Measurements from ENCODE around the gene NTS.

The NTS gene

GRCh38 chr12:85877459-85877858 lies 3.4 kb downstream of the NTS start:
- no peak overlapping the region for H3K9ac ChIP-seq
- H3K4me3 ChIP-seq (IDR thresholded peaks at IDR 0.05; ENCODE audit: insufficient read depth, low read depth, low read length), result no peak overlapping the region
- H3K79me2 ChIP-seq (ENCODE audit: insufficient read depth, low read depth), result no peaks in the 10 kb centered on the region
- H3K4me2 ChIP-seq, result no peak overlapping the region
- no peak overlapping the region for H2AFZ ChIP-seq (ENCODE audit: low read depth)
- no peaks in the 10 kb centered on the region for H3K4me1 ChIP-seq (ENCODE audit: low read depth, poor library complexity, severe bottlenecking)
- H3K36me3 ChIP-seq (ENCODE audit: insufficient read depth), result no peaks in the 10 kb centered on the region
- no peaks in the 10 kb centered on the region for H3K27me3 ChIP-seq (ENCODE audit: insufficient read depth, low read depth)
- no peak overlapping the region for H3K27ac ChIP-seq
- no peaks in the 10 kb centered on the region for H4K20me1 ChIP-seq (ENCODE audit: insufficient read depth)
- TF ChIP-seq CTCF (conservative IDR thresholded peaks at IDR 0.05; ENCODE audit: low read depth, low read length), result no peak

GRCh38 chr12:85883763-85884162 lies 9.7 kb downstream of the NTS start:
- Histone ChIP-seq H3K36me3 (ENCODE audit: insufficient read depth) (no peaks in the 10 kb centered on the region), H2AFZ (ENCODE audit: low read depth) (no peak overlapping the region), H3K27me3 (ENCODE audit: insufficient read depth, low read depth) (no peaks in the 10 kb centered on the region), H3K4me3 (IDR thresholded peaks at IDR 0.05; ENCODE audit: insufficient read depth, low read depth, low read length) (no peak overlapping the region), H4K20me1 (ENCODE audit: insufficient read depth) (no peaks in the 10 kb centered on the region), H3K4me2 (no peak overlapping the region), H3K9ac (no peak overlapping the region), H3K79me2 (ENCODE audit: insufficient read depth, low read depth) (no peaks in the 10 kb centered on the region), H3K4me1 (ENCODE audit: low read depth, poor library complexity, severe bottlenecking) (no peaks in the 10 kb centered on the region), H3K27ac (no peak overlapping the region)
- no peak for TF ChIP-seq CTCF (conservative IDR thresholded peaks at IDR 0.05; ENCODE audit: low read depth, low read length)

- Histone ChIP-seq H3K27me3 (ENCODE audit: insufficient read depth, low read depth) (no peaks in the 10 kb centered on the region), H3K9ac (no peak overlapping the region), H3K36me3 (ENCODE audit: insufficient read depth) (no peaks in the 10 kb centered on the region), H4K20me1 (ENCODE audit: insufficient read depth) (no peaks in the 10 kb centered on the region), H3K4me2 (no peak overlapping the region), H3K4me3 (IDR thresholded peaks at IDR 0.05; ENCODE audit: insufficient read depth, low read depth, low read length) (no peak overlapping the region), H3K4me1 (ENCODE audit: low read depth, poor library complexity, severe bottlenecking) (no peaks in the 10 kb centered on the region), H3K79me2 (ENCODE audit: insufficient read depth, low read depth) (no peaks in the 10 kb centered on the region), H2AFZ (ENCODE audit: low read depth) (no peak overlapping the region), H3K27ac (no peak overlapping the region)
- TF ChIP-seq CTCF (conservative IDR thresholded peaks at IDR 0.05; ENCODE audit: low read depth, low read length), result no peak
These were observed 20.6 kb downstream of the NTS start for GRCh38 chr12:85894653-85895052.

GRCh38 chr12:85920324-85920947 lies 46.3 kb downstream of the NTS start:
- Histone ChIP-seq H3K9ac (no peak overlapping the region), H3K27ac (no peak overlapping the region), H4K20me1 (ENCODE audit: insufficient read depth) (no peaks in the 10 kb centered on the region), H3K27me3 (ENCODE audit: insufficient read depth, low read depth) (no peaks in the 10 kb centered on the region), H3K36me3 (ENCODE audit: insufficient read depth) (no peaks in the 10 kb centered on the region), H2AFZ (ENCODE audit: low read depth) (no peak overlapping the region), H3K4me1 (ENCODE audit: low read depth, poor library complexity, severe bottlenecking) (no peaks in the 10 kb centered on the region), H3K4me3 (IDR thresholded peaks at IDR 0.05; ENCODE audit: insufficient read depth, low read depth, low read length) (no peak overlapping the region), H3K4me2 (no peak overlapping the region; the same call in 1 of the 2 replicates), H3K79me2 (ENCODE audit: insufficient read depth, low read depth) (no peaks in the 10 kb centered on the region)
- TF ChIP-seq CTCF (conservative IDR thresholded peaks at IDR 0.05; ENCODE audit: low read depth, low read length), result peak; percentile 71

All from KMS-11 (cell line).